GM12892 (cell line): ENCODE results near the gene USP17L12. TPM values are rescaled to one million over a fixed set of nuclear protein-coding genes. Genes with fewer than 3 reads are reported as not detected.
"Not testable (repeated sequence)": the region's sequence is repeated elsewhere in the genome, so short reads cannot be mapped to it uniquely, and the experiment has no call there.

Source experiments
- DNase-seq: peaks from one replicate; pipeline ENCODE4 v3.0.0; 2011; ENCODE audit not compliant: insufficient read length
- FAIRE-seq: peaks from 2 replicates; lab custom pipeline; 2011; peaks lifted over from hg19 to GRCh38; lab: Jason Lieb, UNC
- polyA plus RNA-seq: library from polyadenylated mRNA; unstranded; fragments of >200 nt; gene quantifications from one replicate; pipeline ENCODE4 v1.2.1, GENCODE V29; 2012; ENCODE audit warnings: missing spikeins, inconsistent platforms; ENCODE audit not compliant: missing spikeins

USP17L12 gene, protein sequence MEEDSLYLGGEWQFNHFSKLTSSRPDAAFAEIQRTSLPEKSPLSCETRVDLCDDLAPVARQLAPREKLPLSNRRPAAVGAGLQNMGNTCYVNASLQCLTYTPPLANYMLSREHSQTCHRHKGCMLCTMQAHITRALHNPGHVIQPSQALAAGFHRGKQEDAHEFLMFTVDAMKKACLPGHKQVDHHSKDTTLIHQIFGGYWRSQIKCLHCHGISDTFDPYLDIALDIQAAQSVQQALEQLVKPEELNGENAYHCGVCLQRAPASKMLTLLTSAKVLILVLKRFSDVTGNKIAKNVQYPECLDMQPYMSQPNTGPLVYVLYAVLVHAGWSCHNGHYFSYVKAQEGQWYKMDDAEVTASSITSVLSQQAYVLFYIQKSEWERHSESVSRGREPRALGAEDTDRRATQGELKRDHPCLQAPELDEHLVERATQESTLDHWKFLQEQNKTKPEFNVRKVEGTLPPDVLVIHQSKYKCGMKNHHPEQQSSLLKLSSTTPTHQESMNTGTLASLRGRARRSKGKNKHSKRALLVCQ
- not detected for polyA plus RNA-seq

DNA sequence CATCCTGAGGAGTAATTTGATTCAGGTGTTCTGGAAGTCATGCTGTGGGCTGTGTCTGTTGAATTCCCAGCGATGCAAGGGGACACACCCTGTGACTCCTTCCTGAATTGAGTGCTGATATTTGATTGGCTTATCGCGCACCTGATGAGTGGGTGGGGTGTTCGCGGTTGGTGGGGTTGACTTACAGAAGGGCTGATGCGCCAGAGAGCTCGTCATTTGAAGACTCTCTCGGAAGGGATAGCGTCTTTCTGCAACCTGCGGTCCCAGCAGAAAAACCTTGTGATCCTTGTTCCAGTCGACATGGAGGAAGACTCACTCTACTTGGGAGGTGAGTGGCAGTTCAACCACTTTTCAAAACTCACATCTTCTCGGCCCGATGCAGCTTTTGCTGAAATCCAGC, at the start of gene USP17L12:
USP17L12 (plus strand) TSS at position 301 of the 400 bp plus-strand sequence; CDS start at position 301, 0 bp downstream.
- DNase-seq, FAIRE-seq: not testable (repeated sequence)

DNA sequence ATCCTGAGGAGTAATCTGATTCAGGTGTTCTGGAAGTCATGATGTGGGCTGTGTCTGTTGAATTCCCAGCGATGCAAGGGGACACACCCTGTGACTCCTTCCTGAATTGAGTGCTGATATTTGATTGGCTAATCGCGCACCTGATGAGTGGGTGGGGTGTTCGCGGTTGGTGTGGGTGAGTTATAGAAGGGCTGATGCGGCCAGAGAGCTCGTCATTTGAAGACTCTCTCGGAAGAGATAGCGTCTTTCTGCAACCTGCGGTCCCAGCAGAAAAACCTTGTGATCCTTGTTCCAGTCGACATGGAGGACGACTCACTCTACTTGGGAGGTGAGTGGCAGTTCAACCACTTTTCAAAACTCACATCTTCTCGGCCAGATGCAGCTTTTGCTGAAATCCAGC, 9.6 kb upstream of the USP17L12 start, which contains the start of gene USP17L10:
USP17L10 (plus strand) TSS at position 301 of the 400 bp plus-strand sequence; CDS start at position 301, 0 bp downstream.
- DNase-seq, FAIRE-seq: not testable (repeated sequence)

DNA sequence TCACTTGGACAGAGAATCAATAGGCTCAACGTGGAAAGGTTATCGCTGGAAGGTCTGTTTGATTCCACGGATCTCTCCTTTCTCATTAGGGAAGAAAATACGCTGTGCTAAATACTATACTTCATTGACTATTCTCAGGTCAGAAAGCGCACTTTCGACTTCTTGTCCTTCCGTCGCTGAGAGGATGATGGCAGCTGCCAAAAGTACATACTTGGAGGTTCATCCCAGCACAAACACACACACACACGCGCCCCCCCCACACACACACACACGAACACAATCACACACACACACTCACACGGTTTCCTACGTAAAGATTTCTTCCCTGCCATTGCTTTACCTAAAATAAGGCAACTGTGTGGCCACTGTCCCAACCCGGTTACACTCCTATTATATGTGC, 5.3 kb upstream of the USP17L12 start:
- not testable (repeated sequence) for DNase-seq, FAIRE-seq

DNA sequence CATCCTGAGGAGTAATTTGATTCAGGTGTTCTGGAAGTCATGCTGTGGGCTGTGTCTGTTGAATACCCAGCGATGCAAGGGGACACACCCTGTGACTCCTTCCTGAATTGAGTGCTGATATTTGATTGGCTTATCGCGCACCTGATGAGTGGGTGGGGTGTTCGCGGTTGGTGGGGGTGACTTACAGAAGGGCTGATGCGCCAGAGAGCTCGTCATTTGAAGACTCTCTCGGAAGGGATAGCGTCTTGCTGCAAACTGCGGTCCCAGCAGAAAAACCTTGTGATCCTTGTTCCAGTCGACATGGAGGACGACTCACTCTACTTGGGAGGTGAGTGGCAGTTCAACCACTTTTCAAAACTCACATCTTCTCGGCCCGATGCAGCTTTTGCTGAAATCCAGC, 4.8 kb upstream of the USP17L12 start, which contains the start of gene USP17L11:
USP17L11 (plus strand) TSS at position 301 of the 400 bp plus-strand sequence; CDS start at position 301, 0 bp downstream.
- not testable (repeated sequence) for DNase-seq, FAIRE-seq

DNA sequence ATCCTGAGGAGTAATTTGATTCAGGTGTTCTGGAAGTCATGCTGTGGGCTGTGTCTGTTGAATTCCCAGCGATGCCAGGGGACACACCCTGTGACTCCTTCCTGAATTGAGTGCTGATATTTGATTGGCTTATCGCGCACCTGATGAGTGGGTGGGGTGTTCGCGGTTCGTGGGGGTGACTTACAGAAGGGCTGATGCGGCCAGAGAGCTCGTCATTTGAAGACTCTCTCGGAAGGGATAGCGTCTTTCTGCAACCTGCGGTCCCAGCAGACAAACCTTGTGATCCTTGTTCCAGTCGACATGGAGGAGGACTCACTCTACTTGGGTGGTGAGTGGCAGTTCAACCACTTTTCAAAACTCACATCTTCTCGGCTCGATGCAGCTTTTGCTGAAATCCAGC, 4.6 kb downstream of the USP17L12 start, which contains the start of gene USP17L13:
USP17L13 (plus strand) TSS at position 301 of the 400 bp plus-strand sequence; CDS start at position 301, 0 bp downstream.
- not testable (repeated sequence) for FAIRE-seq, DNase-seq

DNA sequence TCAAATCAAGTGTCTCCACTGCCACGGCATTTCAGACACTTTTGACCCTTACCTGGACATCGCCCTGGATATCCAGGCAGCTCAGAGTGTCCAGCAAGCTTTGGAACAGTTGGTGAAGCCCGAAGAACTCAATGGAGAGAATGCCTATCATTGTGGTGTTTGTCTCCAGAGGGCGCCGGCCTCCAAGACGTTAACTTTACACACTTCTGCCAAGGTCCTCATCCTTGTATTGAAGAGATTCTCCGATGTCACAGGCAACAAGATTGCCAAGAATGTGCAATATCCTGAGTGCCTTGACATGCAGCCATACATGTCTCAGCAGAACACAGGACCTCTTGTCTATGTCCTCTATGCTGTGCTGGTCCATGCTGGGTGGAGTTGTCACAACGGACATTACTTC, 10.3 kb downstream of the USP17L12 start:
- not testable (repeated sequence) for FAIRE-seq, DNase-seq

DNA sequence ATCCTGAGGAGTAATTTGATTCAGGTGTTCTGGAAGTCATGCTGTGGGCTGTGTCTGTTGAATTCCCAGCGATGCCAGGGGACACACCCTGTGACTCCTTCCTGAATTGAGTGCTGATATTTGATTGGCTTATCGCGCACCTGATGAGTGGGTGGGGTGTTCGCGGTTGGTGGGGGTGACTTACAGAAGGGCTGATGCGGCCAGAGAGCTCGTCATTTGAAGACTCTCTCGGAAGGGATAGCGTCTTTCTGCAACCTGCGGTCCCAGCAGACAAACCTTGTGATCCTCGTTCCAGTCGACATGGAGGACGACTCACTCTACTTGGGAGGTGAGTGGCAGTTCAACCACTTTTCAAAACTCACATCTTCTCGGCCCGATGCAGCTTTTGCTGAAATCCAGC, 14.1 kb downstream of the USP17L12 start, which contains the start of gene USP17L15:
USP17L15 (plus strand) TSS at position 301 of the 400 bp plus-strand sequence; CDS start at position 301, 0 bp downstream.
- not testable (repeated sequence) for FAIRE-seq, DNase-seq

DNA sequence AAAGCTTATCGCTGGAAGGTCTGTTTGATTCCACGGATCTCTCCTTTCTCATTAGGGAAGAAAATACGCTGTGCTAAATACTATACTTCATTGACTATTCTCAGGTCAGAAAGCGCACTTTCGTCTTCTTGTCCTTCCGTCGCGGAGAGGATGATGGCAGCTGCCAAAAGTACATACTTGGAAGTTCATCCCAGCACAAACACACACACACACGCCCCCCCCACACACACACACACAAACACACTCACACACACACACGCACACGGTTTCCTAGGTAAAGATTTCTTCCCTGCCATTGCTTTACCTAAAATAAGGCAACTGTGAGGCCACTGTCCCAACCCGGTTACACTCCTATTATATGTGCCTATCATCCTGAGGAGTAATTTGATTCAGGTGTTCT, 18.5 kb downstream of the USP17L12 start:
- DNase-seq, FAIRE-seq: not testable (repeated sequence)

DNA sequence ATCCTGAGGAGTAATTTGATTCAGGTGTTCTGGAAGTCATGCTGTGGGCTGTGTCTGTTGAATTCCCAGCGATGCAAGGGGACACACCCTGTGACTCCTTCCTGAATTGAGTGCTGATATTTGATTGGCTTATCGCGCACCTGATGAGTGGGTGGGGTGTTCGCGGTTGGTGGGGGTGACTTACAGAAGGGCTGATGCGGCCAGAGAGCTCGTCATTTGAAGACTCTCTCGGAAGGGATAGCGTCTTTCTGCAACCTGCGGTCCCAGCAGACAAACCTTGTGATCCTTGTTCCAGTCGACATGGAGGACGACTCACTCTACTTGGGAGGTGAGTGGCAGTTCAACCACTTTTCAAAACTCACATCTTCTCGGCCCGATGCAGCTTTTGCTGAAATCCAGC, 23.6 kb downstream of the USP17L12 start, which contains the start of gene USP17L17:
USP17L17 (plus strand) TSS at position 301 of the 400 bp plus-strand sequence; CDS start at position 301, 0 bp downstream.
- FAIRE-seq = not testable (repeated sequence)

DNA sequence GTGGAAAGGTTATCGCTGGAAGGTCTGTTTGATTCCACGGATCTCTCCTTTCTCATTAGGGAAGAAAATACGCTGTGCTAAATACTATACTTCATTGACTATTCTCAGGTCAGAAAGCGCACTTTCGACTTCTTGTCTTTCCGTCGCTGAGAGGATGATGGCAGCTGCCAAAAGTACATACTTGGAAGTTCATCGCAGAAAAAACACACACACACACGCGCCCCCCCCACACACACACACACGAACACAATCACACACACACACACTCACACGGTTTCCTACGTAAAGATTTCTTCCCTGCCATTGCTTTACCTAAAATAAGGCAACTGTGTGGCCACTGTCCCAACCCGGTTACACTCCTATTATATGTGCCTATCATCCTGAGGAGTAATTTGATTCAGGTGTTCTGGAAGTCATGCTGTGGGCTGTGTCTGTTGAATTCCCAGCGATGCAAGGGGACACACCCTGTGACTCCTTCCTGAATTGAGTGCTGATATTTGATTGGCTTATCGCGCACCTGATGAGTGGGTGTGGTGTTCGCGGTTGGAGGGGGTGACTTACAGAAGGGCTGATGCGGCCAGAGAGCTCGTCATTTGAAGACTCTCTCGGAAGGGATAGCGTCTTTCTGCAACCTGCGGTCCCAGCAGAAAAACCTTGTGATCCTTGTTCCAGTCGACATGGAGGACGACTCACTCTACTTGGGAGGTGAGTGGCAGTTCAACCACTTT, 28.2 kb downstream of the USP17L12 start, which contains the start of gene USP17L18:
USP17L18 (plus strand) TSS at position 678 of the 728 bp plus-strand sequence; CDS start at position 678, 0 bp downstream.
- FAIRE-seq, DNase-seq: not testable (repeated sequence)

More for the DNA sequence above, 23.6 kb downstream of the USP17L12 start, which contains the start of gene USP17L17:
- DNase-seq = not testable (repeated sequence)

DNA sequence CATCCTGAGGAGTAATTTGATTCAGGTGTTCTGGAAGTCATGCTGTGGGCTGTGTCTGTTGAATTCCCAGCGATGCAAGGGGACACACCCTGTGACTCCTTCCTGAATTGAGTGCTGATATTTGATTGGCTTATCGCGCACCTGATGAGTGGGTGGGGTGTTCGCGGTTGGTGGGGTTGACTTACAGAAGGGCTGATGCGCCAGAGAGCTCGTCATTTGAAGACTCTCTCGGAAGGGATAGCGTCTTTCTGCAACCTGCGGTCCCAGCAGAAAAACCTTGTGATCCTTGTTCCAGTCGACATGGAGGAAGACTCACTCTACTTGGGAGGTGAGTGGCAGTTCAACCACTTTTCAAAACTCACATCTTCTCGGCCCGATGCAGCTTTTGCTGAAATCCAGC, 33.1 kb downstream of the USP17L12 start, which contains the start of gene USP17L19:
USP17L19 (plus strand) TSS at position 301 of the 400 bp plus-strand sequence; CDS start at position 301, 0 bp downstream.
- not testable (repeated sequence) for FAIRE-seq, DNase-seq

DNA sequence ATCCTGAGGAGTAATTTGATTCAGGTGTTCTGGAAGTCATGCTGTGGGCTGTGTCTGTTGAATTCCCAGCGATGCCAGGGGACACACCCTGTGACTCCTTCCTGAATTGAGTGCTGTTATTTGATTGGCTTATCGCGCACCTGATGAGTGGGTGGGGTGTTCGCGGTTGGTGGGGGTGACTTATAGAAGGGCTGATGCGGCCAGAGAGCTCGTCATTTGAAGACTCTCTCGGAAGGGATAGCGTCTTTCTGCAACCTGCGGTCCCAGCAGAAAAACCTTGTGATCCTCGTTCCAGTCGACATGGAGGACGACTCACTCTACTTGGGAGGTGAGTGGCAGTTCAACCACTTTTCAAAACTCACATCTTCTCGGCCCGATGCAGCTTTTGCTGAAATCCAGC, 37.9 kb downstream of the USP17L12 start, which contains the start of gene USP17L20:
USP17L20 (plus strand) TSS at position 301 of the 400 bp plus-strand sequence; CDS start at position 301, 0 bp downstream.
- not testable (repeated sequence) for FAIRE-seq, DNase-seq

DNA sequence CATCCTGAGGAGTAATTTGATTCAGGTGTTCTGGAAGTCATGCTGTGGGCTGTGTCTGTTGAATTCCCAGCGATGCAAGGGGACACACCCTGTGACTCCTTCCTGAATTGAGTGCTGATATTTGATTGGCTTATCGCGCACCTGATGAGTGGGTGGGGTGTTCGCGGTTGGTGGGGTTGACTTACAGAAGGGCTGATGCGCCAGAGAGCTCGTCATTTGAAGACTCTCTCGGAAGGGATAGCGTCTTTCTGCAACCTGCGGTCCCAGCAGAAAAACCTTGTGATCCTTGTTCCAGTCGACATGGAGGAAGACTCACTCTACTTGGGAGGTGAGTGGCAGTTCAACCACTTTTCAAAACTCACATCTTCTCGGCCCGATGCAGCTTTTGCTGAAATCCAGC, 42.6 kb downstream of the USP17L12 start, which contains the start of gene USP17L21:
USP17L21 (plus strand) TSS at position 301 of the 400 bp plus-strand sequence; CDS start at position 301, 0 bp downstream.
- FAIRE-seq, DNase-seq: not testable (repeated sequence)

DNA sequence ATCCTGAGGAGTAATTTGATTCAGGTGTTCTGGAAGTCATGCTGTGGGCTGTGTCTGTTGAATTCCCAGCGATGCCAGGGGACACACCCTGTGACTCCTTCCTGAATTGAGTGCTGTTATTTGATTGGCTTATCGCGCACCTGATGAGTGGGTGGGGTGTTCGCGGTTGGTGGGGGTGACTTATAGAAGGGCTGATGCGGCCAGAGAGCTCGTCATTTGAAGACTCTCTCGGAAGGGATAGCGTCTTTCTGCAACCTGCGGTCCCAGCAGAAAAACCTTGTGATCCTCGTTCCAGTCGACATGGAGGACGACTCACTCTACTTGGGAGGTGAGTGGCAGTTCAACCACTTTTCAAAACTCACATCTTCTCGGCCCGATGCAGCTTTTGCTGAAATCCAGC, 47.4 kb downstream of the USP17L12 start, which contains the start of gene USP17L22:
USP17L22 (plus strand) TSS at position 301 of the 400 bp plus-strand sequence; CDS start at position 301, 0 bp downstream.
- FAIRE-seq, DNase-seq: not testable (repeated sequence)
